ENCODE data around the gene ZNF581. TPM values are rescaled to one million over a fixed set of nuclear protein-coding genes. Genes with fewer than 3 reads are reported as not detected.

The ZNF581 gene
- polyA plus RNA-seq, 1 donor from 2014 or later, result 15.3 TPM

DNA sequence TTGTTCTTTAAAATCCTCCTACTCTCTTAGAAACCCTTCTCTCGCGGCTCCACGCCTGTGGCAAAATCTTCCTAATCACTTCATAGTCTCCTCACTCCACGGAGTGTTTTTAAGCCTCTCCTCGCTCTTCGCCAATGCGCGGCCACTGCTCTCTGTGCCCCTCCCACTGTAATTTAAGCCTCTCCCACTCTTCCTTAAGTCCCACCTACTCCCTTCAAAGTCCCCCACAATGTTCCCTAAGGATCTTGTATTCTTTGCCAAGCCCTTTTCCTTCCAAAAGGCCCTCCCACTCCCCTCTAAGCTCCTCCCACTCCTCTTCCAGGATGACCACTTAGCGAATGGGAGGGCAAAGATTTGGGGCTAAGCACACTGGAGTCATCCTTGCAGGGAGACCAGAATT lies 45.4 kb upstream of the ZNF581 start:
- H3F3A ChIP-seq (ENCODE audit: insufficient read depth, low read length, poor library complexity, severe bottlenecking), result no peaks in the 10 kb centered on the region
- H3K9me2 ChIP-seq (ENCODE audit: insufficient read depth, low read length), result no peaks in the 10 kb centered on the region
- no peaks in the 10 kb centered on the region for H4K20me1 ChIP-seq (ENCODE audit: insufficient read depth)
- no peaks in the 10 kb centered on the region for H3K9me3 ChIP-seq (ENCODE audit: low read length)
- H3K27ac ChIP-seq (ENCODE audit: low read length), result no peak overlapping the region
- peak overlapping the region; percentile 75 for H3K4me3 ChIP-seq (ENCODE audit: low read length)
- TF ChIP-seq, protein P1, sequence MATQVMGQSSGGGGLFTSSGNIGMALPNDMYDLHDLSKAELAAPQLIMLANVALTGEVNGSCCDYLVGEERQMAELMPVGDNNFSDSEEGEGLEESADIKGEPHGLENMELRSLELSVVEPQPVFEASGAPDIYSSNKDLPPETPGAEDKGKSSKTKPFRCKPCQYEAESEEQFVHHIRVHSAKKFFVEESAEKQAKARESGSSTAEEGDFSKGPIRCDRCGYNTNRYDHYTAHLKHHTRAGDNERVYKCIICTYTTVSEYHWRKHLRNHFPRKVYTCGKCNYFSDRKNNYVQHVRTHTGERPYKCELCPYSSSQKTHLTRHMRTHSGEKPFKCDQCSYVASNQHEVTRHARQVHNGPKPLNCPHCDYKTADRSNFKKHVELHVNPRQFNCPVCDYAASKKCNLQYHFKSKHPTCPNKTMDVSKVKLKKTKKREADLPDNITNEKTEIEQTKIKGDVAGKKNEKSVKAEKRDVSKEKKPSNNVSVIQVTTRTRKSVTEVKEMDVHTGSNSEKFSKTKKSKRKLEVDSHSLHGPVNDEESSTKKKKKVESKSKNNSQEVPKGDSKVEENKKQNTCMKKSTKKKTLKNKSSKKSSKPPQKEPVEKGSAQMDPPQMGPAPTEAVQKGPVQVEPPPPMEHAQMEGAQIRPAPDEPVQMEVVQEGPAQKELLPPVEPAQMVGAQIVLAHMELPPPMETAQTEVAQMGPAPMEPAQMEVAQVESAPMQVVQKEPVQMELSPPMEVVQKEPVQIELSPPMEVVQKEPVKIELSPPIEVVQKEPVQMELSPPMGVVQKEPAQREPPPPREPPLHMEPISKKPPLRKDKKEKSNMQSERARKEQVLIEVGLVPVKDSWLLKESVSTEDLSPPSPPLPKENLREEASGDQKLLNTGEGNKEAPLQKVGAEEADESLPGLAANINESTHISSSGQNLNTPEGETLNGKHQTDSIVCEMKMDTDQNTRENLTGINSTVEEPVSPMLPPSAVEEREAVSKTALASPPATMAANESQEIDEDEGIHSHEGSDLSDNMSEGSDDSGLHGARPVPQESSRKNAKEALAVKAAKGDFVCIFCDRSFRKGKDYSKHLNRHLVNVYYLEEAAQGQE (IDR thresholded peaks at IDR 0.05; ENCODE audit: borderline replicate concordance), result no peak
- TF ChIP-seq SMC3 (conservative IDR thresholded peaks at IDR 0.05; ENCODE audit: poor library complexity) (no peak), MXI1 (conservative IDR thresholded peaks at IDR 0.05; ENCODE audit: poor library complexity, severe bottlenecking) (no peak), POLR2AphosphoS5 (IDR thresholded peaks at IDR 0.05) (no peak), EZH2 (IDR thresholded peaks at IDR 0.05; ENCODE audit: borderline replicate concordance, insufficient read depth, low read length, poor library complexity, severe bottlenecking) (no peak), TAF1 (IDR thresholded peaks at IDR 0.05; ENCODE audit: low read depth) (no peak), EP300 (conservative IDR thresholded peaks at IDR 0.05; ENCODE audit: poor library complexity, severe bottlenecking) (no peak), CTCF (IDR thresholded peaks at IDR 0.05; ENCODE audit: poor library complexity, severe bottlenecking) (no peak), RAD21 (conservative IDR thresholded peaks at IDR 0.05) (no peak)
- H3K9ac ChIP-seq (ENCODE audit: low read length), result no peak overlapping the region
- no peaks in the 10 kb centered on the region for H3K27me3 ChIP-seq (ENCODE audit: insufficient read depth, low read depth, low read length)
- H3K36me3 ChIP-seq (ENCODE audit: insufficient read depth, low read length), result no peaks in the 10 kb centered on the region
- H3K79me2 ChIP-seq (replicated peaks; ENCODE audit: insufficient read depth, low read length), result peaks cover 5% of the 10 kb centered on the region
- no peak overlapping the region for H3K4me2 ChIP-seq (ENCODE audit: low read length)
- no peak overlapping the region for H2AFZ ChIP-seq (ENCODE audit: low read depth, low read length)

- Histone ChIP-seq H3K79me2 (replicated peaks; ENCODE audit: insufficient read depth, low read length) (peaks cover 5% of the 10 kb centered on the region), H3K4me3 (ENCODE audit: low read length) (peak overlapping the region; percentile 75), H3K27ac (ENCODE audit: low read length) (peak overlapping the region; percentile 99), H3F3A (ENCODE audit: insufficient read depth, low read length, poor library complexity, severe bottlenecking) (no peaks in the 10 kb centered on the region), H3K9me3 (ENCODE audit: low read length) (no peaks in the 10 kb centered on the region), H3K4me2 (ENCODE audit: low read length) (no peak overlapping the region), H4K20me1 (ENCODE audit: insufficient read depth) (no peaks in the 10 kb centered on the region), H3K9me2 (ENCODE audit: insufficient read depth, low read length) (no peaks in the 10 kb centered on the region), H3K9ac (ENCODE audit: low read length) (peak overlapping the region; percentile 91), H3K36me3 (ENCODE audit: insufficient read depth, low read length) (no peaks in the 10 kb centered on the region), H3K27me3 (ENCODE audit: insufficient read depth, low read depth, low read length) (no peaks in the 10 kb centered on the region), H2AFZ (ENCODE audit: low read depth, low read length) (peak overlapping the region; percentile 47)
- TF ChIP-seq, protein P1 (IDR thresholded peaks at IDR 0.05; ENCODE audit: borderline replicate concordance), result no peak
- TF ChIP-seq CTCF (IDR thresholded peaks at IDR 0.05; ENCODE audit: poor library complexity, severe bottlenecking) (no peak), TAF1 (IDR thresholded peaks at IDR 0.05; ENCODE audit: low read depth) (no peak), MXI1 (conservative IDR thresholded peaks at IDR 0.05; ENCODE audit: poor library complexity, severe bottlenecking) (peak; percentile 64), RAD21 (conservative IDR thresholded peaks at IDR 0.05) (no peak), EP300 (conservative IDR thresholded peaks at IDR 0.05; ENCODE audit: poor library complexity, severe bottlenecking) (peak; percentile 86), EZH2 (IDR thresholded peaks at IDR 0.05; ENCODE audit: borderline replicate concordance, insufficient read depth, low read length, poor library complexity, severe bottlenecking) (no peak), SMC3 (conservative IDR thresholded peaks at IDR 0.05; ENCODE audit: poor library complexity) (peak; percentile 47), POLR2AphosphoS5 (IDR thresholded peaks at IDR 0.05) (no peak)
Observed at GRCh38 chr19:55598719-55599467, 44.6 kb upstream of the ZNF581 start.
